IPS DF 19.7 (cell line): ENCODE results near the gene MCOLN2.
"Not testable (repeated sequence)": the region's sequence is repeated elsewhere in the genome, so short reads cannot be mapped to it uniquely, and the experiment has no call there.

Source experiments
- DNase-seq: peaks from one replicate; pipeline ENCODE4 v3.0.0-alpha.2; 2013; ENCODE audit warnings: low read depth, low spot score

MCOLN2 gene

GRCh38 chr1:84902727-84903126, 94.2 kb downstream of the MCOLN2 start:
- not testable (repeated sequence) for DNase-seq

GRCh38 chr1:84899969-84900368, 96.9 kb downstream of the MCOLN2 start:
- DNase-seq: no peak

- DNase-seq: no peak
Observed at GRCh38 chr1:84896279-84896678, 100.6 kb downstream of the MCOLN2 start.

- no peak for DNase-seq
Observed at GRCh38 chr1:84892705-84893618, 104.0 kb downstream of the MCOLN2 start, which contains the start of gene LPAR3. TSS of gene LPAR3 (minus strand) at chr1:84893206. CDS start at chr1:84866120, 27,086 bp downstream.

- DNase-seq: no peak
Observed at GRCh38 chr1:84890566-84890965, 106.3 kb downstream of the MCOLN2 start.

GRCh38 chr1:84889437-84889836, 107.5 kb downstream of the MCOLN2 start:
- DNase-seq: no peak

- DNase-seq: no peak
Observed at GRCh38 chr1:84888753-84889152, 108.2 kb downstream of the MCOLN2 start.

GRCh38 chr1:84887261-84887934, 109.5 kb downstream of the MCOLN2 start:
- no peak for DNase-seq

- no peak for DNase-seq
Observed at GRCh38 chr1:84885469-84885868, 111.4 kb downstream of the MCOLN2 start.

GRCh38 chr1:84884671-84885389, 112.1 kb downstream of the MCOLN2 start:
- no peak for DNase-seq

- no peak for DNase-seq
Observed at GRCh38 chr1:84883286-84883685, 113.6 kb downstream of the MCOLN2 start.

GRCh38 chr1:84877592-84877991, 119.3 kb downstream of the MCOLN2 start:
- DNase-seq: no peak

- no peak for DNase-seq
Observed at GRCh38 chr1:84876353-84876752, 120.6 kb downstream of the MCOLN2 start.
